ENCODE results near the gene HIPK2. TPM values are rescaled to one million over a fixed set of nuclear protein-coding genes. Genes with fewer than 3 reads are reported as not detected.

Gene HIPK2
- polyA plus RNA-seq, 3 donors: 1.6 to 12.1 (median 3.0) TPM

GRCh38 chr7:139728203-139728602 lies 49.6 kb downstream of the HIPK2 start:
- Histone ChIP-seq H3K4me2 (replicated peaks; ENCODE audit: extremely low read depth, low read length, poor library complexity, severe bottlenecking) (no peak overlapping the region), H3K79me2 (ENCODE audit: insufficient read depth, low read length) (peaks cover 84% of the 10 kb centered on the region), H3K9me3 (replicated peaks in 1 of 2; ENCODE audit: control insufficient read depth in 1 of 2, insufficient read depth in 1 of 2, low read length in 2 of 2) (no peaks in the 10 kb centered on the region), H3K27ac (ENCODE audit: low read depth in 1 of 2, low read length in 2 of 2) (peak overlapping the region; percentile 50 to 93), H2AFZ (ENCODE audit: insufficient read depth, low read depth, low read length, poor library complexity, severe bottlenecking) (no peak overlapping the region), H3K4me1 (ENCODE audit: control insufficient read depth in 1 of 2, insufficient read depth in 2 of 2, low read length in 2 of 2) (peaks cover 93 to 99% of the 10 kb centered on the region in 2 donors), H3K4me3 (replicated peaks in 1 of 3; ENCODE audit: low read depth in 2 of 3, low read length in 3 of 3) (no peak overlapping the region), H3K36me3 (replicated peaks in 1 of 2; ENCODE audit: control insufficient read depth in 1 of 2, insufficient read depth in 2 of 2, low read length in 2 of 2) (no peaks in the 10 kb centered on the region), H3K27me3 (ENCODE audit: control insufficient read depth in 2 of 2, insufficient read depth in 2 of 2, low read length in 2 of 2) (no peaks in the 10 kb centered on the region), H3K9ac (ENCODE audit: insufficient read depth, low read length, poor library complexity, severe bottlenecking) (no peak overlapping the region), H4K20me1 (ENCODE audit: insufficient read depth, low read length) (no peaks in the 10 kb centered on the region)
- H3K27ac Mint-ChIP-seq: peak overlapping the region; percentile 70 to 100 (median 96)
- no peak overlapping the region for H3K4me3 Mint-ChIP-seq
- H3K36me3 Mint-ChIP-seq: peaks cover 16 to 26% of the 10 kb centered on the region in 2 donors
- peaks cover 0 to 4% (median 0%) of the 10 kb centered on the region in 3 donors for H3K27me3 Mint-ChIP-seq (ENCODE audit: low read depth in 3 of 3)
- TF ChIP-seq CTCF (IDR thresholded peaks at IDR 0.05): no peak
- no peak for DNase-seq
- H3K4me1 Mint-ChIP-seq: peaks cover 83% of the 10 kb centered on the region
- intact Hi-C loops (cut with micrococcal nuclease): loop anchor here in 1 of 2 donors (5.0 kb wide), 1 partner anchor 81 kb away; no protein-coding TSS in a partner anchor
- WGBS (ENCODE audit: insufficient coverage): no CpG with 5 or more reads among the region's 1 CpG
- peaks cover 0 to 8% (median 4%) of the 10 kb centered on the region in 7 donors for H3K9me3 Mint-ChIP-seq

- H3K4me1 Mint-ChIP-seq: peaks cover 85% of the 10 kb centered on the region
Observed at GRCh38 chr7:139727151-139727705, 50.6 kb downstream of the HIPK2 start.

More at GRCh38 chr7:139727151-139727705, 50.6 kb downstream of the HIPK2 start:
- intact Hi-C loops (cut with micrococcal nuclease): loop anchor here in 1 of 2 donors (5.0 kb wide), 1 partner anchor 80 kb away; no protein-coding TSS in a partner anchor
- no peaks in the 10 kb centered on the region for H3K9me3 ChIP-seq (replicated peaks in 1 of 2; ENCODE audit: control insufficient read depth in 1 of 2, insufficient read depth in 1 of 2, low read length in 2 of 2)
- peak overlapping the region; percentile 72 for H3K9ac ChIP-seq (ENCODE audit: insufficient read depth, low read length, poor library complexity, severe bottlenecking)
- Mint-ChIP-seq H3K27me3 (ENCODE audit: low read depth in 3 of 3) (peaks cover 0 to 4% (median 0%) of the 10 kb centered on the region in 3 donors), H3K4me3 (peak overlapping the region in 1 of 2 donors; percentile 85), H3K9me3 (peaks cover 0 to 3% (median 0%) of the 10 kb centered on the region in 7 donors), H3K27ac (peak overlapping the region; percentile 96 to 100 (median 99)), H3K36me3 (peaks cover 15 to 24% of the 10 kb centered on the region in 2 donors)
- WGBS (ENCODE audit: insufficient coverage): 85% methylated on average over 1 of the region's 3 CpGs
- H2AFZ ChIP-seq (ENCODE audit: insufficient read depth, low read depth, low read length, poor library complexity, severe bottlenecking): no peak overlapping the region
- H4K20me1 ChIP-seq (ENCODE audit: insufficient read depth, low read length): no peaks in the 10 kb centered on the region
- peaks cover 96 to 99% of the 10 kb centered on the region in 2 donors for H3K4me1 ChIP-seq (ENCODE audit: control insufficient read depth in 1 of 2, insufficient read depth in 2 of 2, low read length in 2 of 2)
- peaks cover 84% of the 10 kb centered on the region for H3K79me2 ChIP-seq (ENCODE audit: insufficient read depth, low read length)
- H3K4me3 ChIP-seq (replicated peaks in 1 of 3; ENCODE audit: low read depth in 2 of 3, low read length in 3 of 3): peak overlapping the region in 1 of 3 experiments; percentile 54
- no peak for TF ChIP-seq CTCF (IDR thresholded peaks at IDR 0.05)
- peak overlapping the region; percentile 86 to 93 for H3K27ac ChIP-seq (ENCODE audit: low read depth in 1 of 2, low read length in 2 of 2)
- DNase-seq: peak in 1 of 3 donors; percentile 47
- no peaks in the 10 kb centered on the region for H3K36me3 ChIP-seq (replicated peaks in 1 of 2; ENCODE audit: control insufficient read depth in 1 of 2, insufficient read depth in 2 of 2, low read length in 2 of 2)
- peak overlapping the region; percentile 62 for H3K4me2 ChIP-seq (replicated peaks; ENCODE audit: extremely low read depth, low read length, poor library complexity, severe bottlenecking)
- H3K27me3 ChIP-seq (ENCODE audit: control insufficient read depth in 2 of 2, insufficient read depth in 2 of 2, low read length in 2 of 2): no peaks in the 10 kb centered on the region

Measured in CD14-positive monocyte (primary cell).